DMS53 (cell line): ENCODE results near the gene AJM1.
"Not testable (repeated sequence)": the region's sequence is repeated elsewhere in the genome, so short reads cannot be mapped to it uniquely, and the experiment has no call there.

ENCODE experiments used
- DNase-seq: peaks from one replicate; lab custom pipeline; 2025; lab: John Stamatoyannopoulos, UW

The AJM1 gene

GRCh38 chr9:136880651-136881050 is 38.4 kb downstream of the AJM1 start:
- DNase-seq: peak; percentile 43

DNA sequence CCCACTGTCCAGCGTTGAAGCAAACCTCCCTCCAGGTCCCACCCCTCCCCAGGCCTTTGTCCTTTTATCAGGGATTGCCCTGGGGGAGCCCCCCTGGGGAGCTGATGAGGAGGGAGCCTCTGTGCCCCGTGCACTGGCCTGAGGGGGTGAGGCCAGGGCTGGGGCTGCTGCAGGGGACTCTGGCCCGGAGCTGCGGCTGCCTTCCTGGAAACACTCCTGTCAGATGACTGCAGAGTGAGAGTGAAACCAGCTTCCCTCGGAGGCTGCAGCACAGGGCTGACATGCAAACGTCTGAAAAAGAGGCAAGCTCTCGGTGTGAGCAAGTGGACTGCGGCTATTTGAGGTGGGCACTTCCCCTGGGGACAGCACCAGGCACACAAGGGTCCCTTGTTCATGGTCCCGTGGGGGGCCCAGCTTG is 39.4 kb downstream of the AJM1 start:
- DNase-seq: peak; percentile 72

- peak; percentile 91 for DNase-seq
Measured at GRCh38 chr9:136882109-136882946, 40.0 kb downstream of the AJM1 start.

DNA sequence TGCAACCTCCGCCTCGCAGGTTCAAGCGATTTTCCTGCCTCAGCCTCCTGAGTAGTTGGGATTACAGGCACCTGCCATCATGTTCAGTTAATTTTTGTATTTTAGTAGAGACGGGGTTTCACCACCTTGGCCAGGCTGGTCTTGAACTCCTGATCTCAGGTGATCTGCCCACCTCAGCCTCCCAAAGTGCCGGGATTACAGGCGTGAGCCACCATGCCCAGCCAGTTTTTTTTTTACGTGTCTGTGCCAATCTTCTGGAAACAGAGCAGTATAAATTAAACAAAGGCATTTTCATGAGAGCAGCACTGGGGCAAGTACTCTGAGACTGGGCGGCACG is 40.6 kb downstream of the AJM1 start:
- not testable (repeated sequence) for DNase-seq

- not testable (repeated sequence) for DNase-seq
Measured at GRCh38 chr9:136883670-136884069, 41.4 kb downstream of the AJM1 start.

- peak; percentile 99 for DNase-seq
Measured at GRCh38 chr9:136885950-136886578, 43.8 kb downstream of the AJM1 start, which contains the start of gene TRAF2. TSS of gene TRAF2 (plus strand) at chr9:136886516. CDS start at chr9:136898741, 12,225 bp downstream.

- peak; percentile 85 for DNase-seq
Measured at GRCh38 chr9:136886610-136887597, 44.6 kb downstream of the AJM1 start.

- DNase-seq: no peak
Measured at GRCh38 chr9:136888454-136888853, 46.2 kb downstream of the AJM1 start.

- DNase-seq: no peak
Measured at GRCh38 chr9:136889858-136890257, 47.6 kb downstream of the AJM1 start.

DNA sequence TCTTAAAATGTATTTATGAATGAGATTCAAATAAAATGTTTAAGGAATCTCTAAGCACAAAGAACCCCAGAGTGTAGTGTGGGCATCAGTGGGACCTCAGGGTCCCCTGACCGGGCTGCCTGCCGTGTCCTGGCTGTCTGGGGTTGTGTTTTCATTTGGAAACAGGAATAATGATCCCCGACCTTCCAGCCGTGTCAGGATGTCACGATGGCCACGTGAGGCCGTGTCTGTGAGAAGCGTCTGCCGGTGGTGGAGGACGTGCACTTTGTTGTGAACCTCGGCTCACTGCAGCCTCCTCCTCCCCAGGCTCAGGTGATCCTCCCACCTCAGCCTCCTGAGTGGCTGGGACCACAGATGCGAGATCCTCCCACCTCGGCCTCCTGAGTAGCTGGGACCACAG is 48.4 kb downstream of the AJM1 start:
- DNase-seq: no peak
